PC-9 (cell line): ENCODE data around the gene IGF1. TPM values are rescaled to one million over a fixed set of nuclear protein-coding genes. Genes with fewer than 3 reads are reported as not detected.

Source experiments
- BruUV-seq: library from RNA; stranded (reverse); fragments of 400-500 nt; replicated peaks from 2 replicates; lab custom pipeline; 2021; lab: Mats Ljungman, UMichigan
- CTCF ChIA-PET: fragments of 300-600 bp; sonication (Branson Sonifier 250); formaldehyde crosslinking; loops from one replicate; lab custom pipeline; 2022; ENCODE audit warnings: antibody characterized with exemption; lab: Charles Lee
- POLR2A ChIA-PET: fragments of 300-600 bp; sonication (Branson Sonifier 250); formaldehyde crosslinking; loops from one replicate; lab custom pipeline; 2022; ENCODE audit warnings: antibody characterized with exemption; ENCODE audit not compliant: unreplicated experiment; lab: Charles Lee
- DNase-seq, 2 experiments: peaks; one replicate each; pipeline versions ENCODE4 v3.0.0 to v3.0.0-alpha.2; 2015 to 2022; ENCODE audit warnings: mixed read lengths in 1 of 2
- H2AFZ ChIP-seq: fragments of 200-600 bp; sonication (generic); 2 replicates; pipeline ENCODE4 v1.8.1; 2017; ENCODE audit warnings: antibody characterized with exemption
- H3F3A ChIP-seq: fragments of 200-600 bp; sonication (generic); 2 replicates; pipeline ENCODE4 v1.8.1; 2017; ENCODE audit warnings: antibody characterized with exemption, mild to moderate bottlenecking, low read depth; ENCODE audit not compliant: insufficient read depth
- H3K27ac ChIP-seq: fragments of 200-600 bp; sonication (generic); 2 replicates; pipeline ENCODE4 v1.6.1; 2016; ENCODE audit warnings: mixed run types
- H3K27me3 ChIP-seq: fragments of 200-600 bp; sonication (generic); 2 replicates; pipeline ENCODE4 v1.6.1; 2016; ENCODE audit warnings: low read depth, mixed run types; ENCODE audit not compliant: insufficient read depth
- H3K36me3 ChIP-seq: fragments of 200-600 bp; sonication (generic); 2 replicates; pipeline ENCODE4 v1.6.1; 2016; ENCODE audit warnings: low read depth, mixed run types
- H3K4me1 ChIP-seq: fragments of 200-600 bp; sonication (generic); replicated peaks from 2 replicates; pipeline ENCODE4 v1.6.1; 2016; ENCODE audit warnings: mixed run types; ENCODE audit not compliant: insufficient read depth
- H3K4me2 ChIP-seq: fragments of 200-600 bp; sonication (generic); 2 replicates; pipeline ENCODE4 v1.6.1; 2017; ENCODE audit warnings: mixed run types
- H3K4me3 ChIP-seq: fragments of 200-600 bp; sonication (generic); 2 replicates; pipeline ENCODE4 v1.6.1; 2016; ENCODE audit warnings: mixed run types
- H3K79me2 ChIP-seq: fragments of 200-600 bp; sonication (generic); 2 replicates; pipeline ENCODE4 v1.6.1; 2017; ENCODE audit warnings: low read depth, mixed run types
- H3K9me2 ChIP-seq: fragments of 200-600 bp; sonication (generic); 2 replicates; pipeline ENCODE4 v1.8.1; 2017; ENCODE audit warnings: mild to moderate bottlenecking; ENCODE audit not compliant: insufficient read depth
- H3K9me3 ChIP-seq: fragments of 200-600 bp; sonication (generic); 2 replicates; pipeline ENCODE4 v1.8.1; 2016; ENCODE audit warnings: low read depth; ENCODE audit not compliant: insufficient read depth
- H4K20me1 ChIP-seq: fragments of 200-600 bp; sonication (generic); 2 replicates; pipeline ENCODE4 v1.8.1; 2017; ENCODE audit not compliant: insufficient read depth
- EZH2 ChIP-seq: fragments of 200-600 bp; sonication (generic); IDR thresholded peaks from 2 replicates; pipeline ENCODE4 v1.8.0; 2017; ENCODE audit warnings: antibody characterized with exemption, low read depth
- intact Hi-C: fragments of 100-400 bp; cut with micrococcal nuclease; formaldehyde crosslinking; loops from one replicate; pipeline ENCODE4 v1.10.0; 2022; ENCODE audit not compliant: unreplicated experiment
- total RNA-seq: library from RNA; stranded (reverse); gene quantifications from 2 replicates; pipeline ENCODE4 v1.2.3, GENCODE V29; 2021
- TF ChIP-seq, protein P1 (sequence below): fragments of 200-600 bp; sonication (generic); conservative IDR thresholded peaks from 2 replicates; pipeline ENCODE4 v1.6.1; 2017; ENCODE audit warnings: mixed run types, antibody characterized with exemption, mild to moderate bottlenecking, moderate library complexity

The IGF1 gene
- total RNA-seq, 1 experiment from 2014 or later = not detected

- no peak overlapping the region for H2AFZ ChIP-seq
- no peaks in the 10 kb centered on the region for H4K20me1 ChIP-seq
- H3K27me3 ChIP-seq = no peaks in the 10 kb centered on the region
- H3K4me2 ChIP-seq = no peak overlapping the region
- no peaks in the 10 kb centered on the region for H3K36me3 ChIP-seq
- ChIA-PET POLR2A (no interaction called here), CTCF (no interaction called here)
- intact Hi-C loops = no loop called here
- H3K4me1 ChIP-seq = no peaks in the 10 kb centered on the region
- H3F3A ChIP-seq = no peaks in the 10 kb centered on the region
- TF ChIP-seq EZH2 = no peak
- TF ChIP-seq, protein P1, sequence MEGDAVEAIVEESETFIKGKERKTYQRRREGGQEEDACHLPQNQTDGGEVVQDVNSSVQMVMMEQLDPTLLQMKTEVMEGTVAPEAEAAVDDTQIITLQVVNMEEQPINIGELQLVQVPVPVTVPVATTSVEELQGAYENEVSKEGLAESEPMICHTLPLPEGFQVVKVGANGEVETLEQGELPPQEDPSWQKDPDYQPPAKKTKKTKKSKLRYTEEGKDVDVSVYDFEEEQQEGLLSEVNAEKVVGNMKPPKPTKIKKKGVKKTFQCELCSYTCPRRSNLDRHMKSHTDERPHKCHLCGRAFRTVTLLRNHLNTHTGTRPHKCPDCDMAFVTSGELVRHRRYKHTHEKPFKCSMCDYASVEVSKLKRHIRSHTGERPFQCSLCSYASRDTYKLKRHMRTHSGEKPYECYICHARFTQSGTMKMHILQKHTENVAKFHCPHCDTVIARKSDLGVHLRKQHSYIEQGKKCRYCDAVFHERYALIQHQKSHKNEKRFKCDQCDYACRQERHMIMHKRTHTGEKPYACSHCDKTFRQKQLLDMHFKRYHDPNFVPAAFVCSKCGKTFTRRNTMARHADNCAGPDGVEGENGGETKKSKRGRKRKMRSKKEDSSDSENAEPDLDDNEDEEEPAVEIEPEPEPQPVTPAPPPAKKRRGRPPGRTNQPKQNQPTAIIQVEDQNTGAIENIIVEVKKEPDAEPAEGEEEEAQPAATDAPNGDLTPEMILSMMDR = no peak
- no peak for DNase-seq
- no peak overlapping the region for H3K4me3 ChIP-seq
- no peaks in the 10 kb centered on the region for H3K9me3 ChIP-seq
- no peak overlapping the region for H3K27ac ChIP-seq
- no TSS peak for BruUV-seq
- no peaks in the 10 kb centered on the region for H3K9me2 ChIP-seq
- no peaks in the 10 kb centered on the region for H3K79me2 ChIP-seq
These were observed 104.1 kb downstream of the IGF1 start for GRCh38 chr12:102376181-102376747.

- Histone ChIP-seq H2AFZ (no peak overlapping the region), H3K9me3 (no peaks in the 10 kb centered on the region), H3K27me3 (no peaks in the 10 kb centered on the region), H3K4me1 (no peaks in the 10 kb centered on the region), H3K36me3 (no peaks in the 10 kb centered on the region), H3K27ac (no peak overlapping the region), H4K20me1 (no peaks in the 10 kb centered on the region), H3K4me3 (no peak overlapping the region), H3K79me2 (no peaks in the 10 kb centered on the region), H3F3A (no peaks in the 10 kb centered on the region), H3K9me2 (no peaks in the 10 kb centered on the region), H3K4me2 (no peak overlapping the region)
- BruUV-seq = no TSS peak
- POLR2A ChIA-PET = no interaction called here
- TF ChIP-seq, protein P1 = no peak
- no peak for TF ChIP-seq EZH2
- CTCF ChIA-PET = no interaction called here
- intact Hi-C loops = no loop called here
- no peak for DNase-seq
These were observed 106.2 kb downstream of the IGF1 start for GRCh38 chr12:102374190-102374589.

GRCh38 chr12:102372087-102372486 is 108.3 kb downstream of the IGF1 start:
- no peak overlapping the region for H3K4me3 ChIP-seq
- TF ChIP-seq, protein P1 = no peak
- TF ChIP-seq EZH2 = no peak
- no peaks in the 10 kb centered on the region for H3K36me3 ChIP-seq
- H3K9me2 ChIP-seq = no peaks in the 10 kb centered on the region
- no peaks in the 10 kb centered on the region for H3K4me1 ChIP-seq
- POLR2A ChIA-PET = no interaction called here
- no peak for DNase-seq
- no TSS peak for BruUV-seq
- H3F3A ChIP-seq = no peaks in the 10 kb centered on the region
- intact Hi-C loops = no loop called here
- H2AFZ ChIP-seq = no peak overlapping the region
- H3K27ac ChIP-seq = no peak overlapping the region
- H3K9me3 ChIP-seq = no peaks in the 10 kb centered on the region
- no peaks in the 10 kb centered on the region for H3K27me3 ChIP-seq
- H4K20me1 ChIP-seq = no peaks in the 10 kb centered on the region
- H3K79me2 ChIP-seq = no peaks in the 10 kb centered on the region
- CTCF ChIA-PET = no interaction called here
- no peak overlapping the region for H3K4me2 ChIP-seq
